Stimulated activated CD8-positive, alpha-beta memory T cell treated with anti-CD3 and anti-CD28 coated beads, Interleukin-7, amount 100 ng/mL, for 4 hours (primary cell): ENCODE data around the gene AIPL1.

Experiments used
- DNase-seq, 2 donors: peaks; one replicate each; pipeline ENCODE4 v3.0.0-alpha.2; 2020; ENCODE audit warnings: low read depth in 2 of 2

AIPL1 gene

GRCh38 chr17:6449307-6449706 lies 14.4 kb upstream of the AIPL1 start:
- no peak for DNase-seq

GRCh38 chr17:6448473-6448872 lies 13.6 kb upstream of the AIPL1 start:
- DNase-seq = no peak

- DNase-seq = no peak
These were observed 11.7 kb upstream of the AIPL1 start for GRCh38 chr17:6446516-6447100.

- DNase-seq = no peak
These were observed 9.8 kb upstream of the AIPL1 start for GRCh38 chr17:6444571-6445335.

GRCh38 chr17:6443692-6444570 lies 9.0 kb upstream of the AIPL1 start, which contains the start of gene PIMREG:
Gene PIMREG (plus strand): TSS chr17:6444455. CDS start chr17:6445111, 656 bp downstream.
- DNase-seq = peak; percentile 89 to 94

GRCh38 chr17:6442775-6443174 lies 7.9 kb upstream of the AIPL1 start:
- DNase-seq = no peak

GRCh38 chr17:6439951-6440350 lies 5.0 kb upstream of the AIPL1 start:
- DNase-seq = no peak

GRCh38 chr17:6437956-6438355 lies 3.0 kb upstream of the AIPL1 start:
- no peak for DNase-seq

- no peak for DNase-seq
These were observed 2.5 kb upstream of the AIPL1 start for GRCh38 chr17:6437466-6437865.

- DNase-seq = peak in 1 of 2 donors; percentile 24
These were observed 1.0 kb upstream of the AIPL1 start for GRCh38 chr17:6435968-6436367.

GRCh38 chr17:6430769-6431168 lies 4.2 kb downstream of the AIPL1 start:
- DNase-seq = no peak

GRCh38 chr17:6429266-6429665 lies 5.7 kb downstream of the AIPL1 start:
- DNase-seq = no peak

- no peak for DNase-seq
These were observed 6.5 kb downstream of the AIPL1 start for GRCh38 chr17:6428207-6428965.

GRCh38 chr17:6427279-6427781 lies 7.6 kb downstream of the AIPL1 start:
- peak in 1 of 2 donors; percentile 35 for DNase-seq

- DNase-seq = no peak
These were observed 8.4 kb downstream of the AIPL1 start for GRCh38 chr17:6426356-6427101.

GRCh38 chr17:6425407-6425806 lies 9.5 kb downstream of the AIPL1 start:
- no peak for DNase-seq

GRCh38 chr17:6423931-6424330 lies 11.0 kb downstream of the AIPL1 start:
- DNase-seq = no peak

- DNase-seq = no peak
These were observed 12.2 kb downstream of the AIPL1 start for GRCh38 chr17:6422654-6423241.

GRCh38 chr17:6421700-6422604 lies 13.0 kb downstream of the AIPL1 start:
- DNase-seq = peak; percentile 41 to 43
